HepG2 (cell line): ENCODE measurements around the gene RPLP2. TPM values are rescaled to one million over a fixed set of nuclear protein-coding genes. Genes with fewer than 3 reads are reported as not detected.
A peak's percentile ranks its signal among the peaks of the same experiment; 100 is the strongest.

ENCODE experiments used
- CC2D1A ChIP-seq: sonication (generic); formaldehyde crosslinking; IDR thresholded peaks from 2 replicates; pipeline ENCODE4 v1.8.1; 2023; ENCODE audit warnings: mild to moderate bottlenecking, missing genetic modification reagents
- KDM2A ChIP-seq: sonication (generic); formaldehyde crosslinking; IDR thresholded peaks from 2 replicates; pipeline ENCODE4 v1.4.0; 2020; ENCODE audit warnings: low read depth, missing genetic modification reagents, borderline replicate concordance
- SAP130 ChIP-seq: IDR thresholded peaks from 2 replicates; pipeline ENCODE4 v1.6.1; 2016; ENCODE audit warnings: low read depth
- TARDBP ChIP-seq: sonication (generic); formaldehyde crosslinking; IDR thresholded peaks from 2 replicates; pipeline ENCODE4 v1.8.0; 2022; ENCODE audit warnings: mild to moderate bottlenecking, missing genetic modification reagents
- ZNF644 ChIP-seq: IDR thresholded peaks from 2 replicates; pipeline ENCODE4 v1.6.1; 2016; ENCODE audit warnings: low read depth
- ZNF703 ChIP-seq: sonication (generic); formaldehyde crosslinking; IDR thresholded peaks from 2 replicates; pipeline ENCODE4 v1.5.1; 2020; ENCODE audit warnings: missing genetic modification reagents, mild to moderate bottlenecking, moderate library complexity, borderline replicate concordance
- polyA plus RNA-seq, 8 experiments: library from polyadenylated mRNA; depleted of rRNA in 3 of 8; stranded (reverse) in 7 of 8; unstranded in 1 of 8; fragments of >200 nt; fragmentation: Illumina TruSeq in 4 of 8; extraction: Trizol in 4 of 8; gene quantifications; 2 replicates each; pipeline versions ENCODE4 v1.2.1 to v1.2.3, GENCODE V29; 2011 to 2016; ENCODE audit warnings: low read depth in 4 of 8, missing spikeins in 1 of 8, mixed read lengths in 1 of 8; ENCODE audit not compliant: insufficient read depth in 1 of 8
- total RNA-seq, 5 experiments: library from RNA; depleted of rRNA; stranded (reverse); fragments of >200 nt; fragmentation: Illumina TruSeq; extraction: Trizol; gene quantifications; 2 replicates each; pipeline ENCODE4 v1.2.3, GENCODE V29; 2016; ENCODE audit warnings: low read depth in 1 of 5
- TF ChIP-seq, protein P1 (sequence below): IDR thresholded peaks from 2 replicates; pipeline ENCODE4 v1.6.1; 2016; ENCODE audit warnings: mild to moderate bottlenecking
- TF ChIP-seq, protein P2 (sequence below): sonication (generic); formaldehyde crosslinking; IDR thresholded peaks from 2 replicates; pipeline ENCODE4 v1.5.1; 2020; ENCODE audit warnings: mild to moderate bottlenecking, missing genetic modification reagents
- TF ChIP-seq, protein P3 (sequence below): sonication (generic); formaldehyde crosslinking; IDR thresholded peaks from 2 replicates; pipeline ENCODE4 v1.4.0; 2020; ENCODE audit warnings: missing genetic modification reagents

The RPLP2 gene
- total and polyA plus RNA-seq, 2 of the 13 experiments (the other 11 are each of a cell fraction or from before 2014, with no cell fraction given): 978 to 2,106 TPM

DNA sequence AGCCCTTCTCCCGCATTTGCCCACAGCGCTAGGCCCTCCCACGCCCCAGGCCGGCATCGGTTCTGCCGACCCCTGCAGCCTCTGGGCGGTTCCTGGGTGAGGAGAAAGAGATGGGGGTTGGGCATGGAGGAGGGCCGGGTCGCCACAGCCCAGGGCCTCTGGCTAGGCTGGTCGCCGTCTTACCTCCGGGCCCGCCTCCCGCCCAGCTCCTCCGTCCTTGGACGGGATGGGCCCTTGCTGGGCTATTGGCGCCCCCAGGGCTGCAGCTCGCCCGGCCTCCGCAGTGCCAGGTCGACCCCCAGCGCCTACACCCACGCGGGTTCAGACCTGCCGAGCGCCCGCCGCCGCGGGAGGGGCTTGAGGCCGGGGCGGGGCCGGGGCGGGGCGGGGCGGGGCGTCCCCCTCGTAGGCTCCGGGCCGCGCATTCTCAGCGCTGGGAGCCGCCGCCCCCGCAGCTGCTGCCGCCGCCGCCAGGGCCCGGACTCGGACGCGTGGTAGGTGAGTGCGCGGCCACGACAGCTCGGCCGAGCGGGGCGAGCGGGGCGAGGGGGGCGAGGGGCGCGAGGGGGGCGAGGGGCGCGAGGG lies 22.9 kb downstream of the RPLP2 start, which contains the start of gene CD151 (continued):
- TF ChIP-seq, protein P1, sequence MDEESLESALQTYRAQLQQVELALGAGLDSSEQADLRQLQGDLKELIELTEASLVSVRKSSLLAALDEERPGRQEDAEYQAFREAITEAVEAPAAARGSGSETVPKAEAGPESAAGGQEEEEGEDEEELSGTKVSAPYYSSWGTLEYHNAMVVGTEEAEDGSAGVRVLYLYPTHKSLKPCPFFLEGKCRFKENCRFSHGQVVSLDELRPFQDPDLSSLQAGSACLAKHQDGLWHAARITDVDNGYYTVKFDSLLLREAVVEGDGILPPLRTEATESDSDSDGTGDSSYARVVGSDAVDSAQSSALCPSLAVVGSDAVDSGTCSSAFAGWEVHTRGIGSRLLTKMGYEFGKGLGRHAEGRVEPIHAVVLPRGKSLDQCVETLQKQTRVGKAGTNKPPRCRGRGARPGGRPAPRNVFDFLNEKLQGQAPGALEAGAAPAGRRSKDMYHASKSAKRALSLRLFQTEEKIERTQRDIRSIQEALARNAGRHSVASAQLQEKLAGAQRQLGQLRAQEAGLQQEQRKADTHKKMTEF (CRISPR knock-in tag): 0 out of 2 replicates have a peak, but pooled peaks have one; percentile 34
- TF ChIP-seq, protein P2, sequence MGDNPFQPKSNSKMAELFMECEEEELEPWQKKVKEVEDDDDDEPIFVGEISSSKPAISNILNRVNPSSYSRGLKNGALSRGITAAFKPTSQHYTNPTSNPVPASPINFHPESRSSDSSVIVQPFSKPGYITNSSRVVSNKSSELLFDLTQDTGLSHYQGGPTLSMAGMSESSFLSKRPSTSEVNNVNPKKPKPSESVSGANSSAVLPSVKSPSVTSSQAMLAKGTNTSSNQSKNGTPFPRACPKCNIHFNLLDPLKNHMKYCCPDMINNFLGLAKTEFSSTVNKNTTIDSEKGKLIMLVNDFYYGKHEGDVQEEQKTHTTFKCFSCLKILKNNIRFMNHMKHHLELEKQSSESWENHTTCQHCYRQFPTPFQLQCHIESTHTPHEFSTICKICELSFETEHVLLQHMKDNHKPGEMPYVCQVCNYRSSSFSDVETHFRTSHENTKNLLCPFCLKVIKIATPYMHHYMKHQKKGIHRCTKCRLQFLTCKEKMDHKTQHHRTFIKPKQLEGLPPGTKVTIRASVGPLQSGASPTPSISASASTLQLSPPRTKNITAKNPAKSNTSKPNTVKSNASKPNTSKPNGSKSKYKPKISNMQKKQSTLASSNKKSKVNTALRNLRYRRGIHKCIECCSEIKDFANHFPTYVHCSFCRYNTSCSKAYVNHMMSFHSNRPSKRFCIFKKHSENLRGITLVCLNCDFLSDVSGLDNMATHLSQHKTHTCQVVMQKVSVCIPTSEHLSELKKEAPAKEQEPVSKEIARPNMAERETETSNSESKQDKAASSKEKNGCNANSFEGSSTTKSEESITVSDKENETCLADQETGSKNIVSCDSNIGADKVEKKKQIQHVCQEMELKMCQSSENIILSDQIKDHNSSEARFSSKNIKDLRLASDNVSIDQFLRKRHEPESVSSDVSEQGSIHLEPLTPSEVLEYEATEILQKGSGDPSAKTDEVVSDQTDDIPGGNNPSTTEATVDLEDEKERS (CRISPR knock-in tag): 0 out of 2 replicates have a peak, but pooled peaks have one; percentile 34
- no peak for TF ChIP-seq CC2D1A (CRISPR knock-in tag)
- peak; percentile 79 for TF ChIP-seq KDM2A (CRISPR knock-in tag)
- TF ChIP-seq TARDBP (CRISPR knock-in tag): peak; percentile 50; the same call in 1 of the 2 replicates
- TF ChIP-seq ZNF644 (CRISPR knock-in tag): no peak
- peak; percentile 39 for TF ChIP-seq SAP130
- no peak for TF ChIP-seq ZNF703 (CRISPR knock-in tag)
- TF ChIP-seq, protein P3, sequence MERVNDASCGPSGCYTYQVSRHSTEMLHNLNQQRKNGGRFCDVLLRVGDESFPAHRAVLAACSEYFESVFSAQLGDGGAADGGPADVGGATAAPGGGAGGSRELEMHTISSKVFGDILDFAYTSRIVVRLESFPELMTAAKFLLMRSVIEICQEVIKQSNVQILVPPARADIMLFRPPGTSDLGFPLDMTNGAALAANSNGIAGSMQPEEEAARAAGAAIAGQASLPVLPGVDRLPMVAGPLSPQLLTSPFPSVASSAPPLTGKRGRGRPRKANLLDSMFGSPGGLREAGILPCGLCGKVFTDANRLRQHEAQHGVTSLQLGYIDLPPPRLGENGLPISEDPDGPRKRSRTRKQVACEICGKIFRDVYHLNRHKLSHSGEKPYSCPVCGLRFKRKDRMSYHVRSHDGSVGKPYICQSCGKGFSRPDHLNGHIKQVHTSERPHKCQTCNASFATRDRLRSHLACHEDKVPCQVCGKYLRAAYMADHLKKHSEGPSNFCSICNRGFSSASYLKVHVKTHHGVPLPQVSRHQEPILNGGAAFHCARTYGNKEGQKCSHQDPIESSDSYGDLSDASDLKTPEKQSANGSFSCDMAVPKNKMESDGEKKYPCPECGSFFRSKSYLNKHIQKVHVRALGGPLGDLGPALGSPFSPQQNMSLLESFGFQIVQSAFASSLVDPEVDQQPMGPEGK (CRISPR knock-in tag): peak; percentile 62
- TF ChIP-seq, all 625 proteins: peak for 43
